H1 (cell line): ENCODE results near the gene GPRIN3. TPM values are rescaled to one million over a fixed set of nuclear protein-coding genes. Genes with fewer than 3 reads are reported as not detected.

ENCODE experiments used
- CTCF ChIA-PET: fragments of 300-600 bp; sonication (Branson Sonifier 250); formaldehyde crosslinking; loops from one replicate; lab custom pipeline; 2021; ENCODE audit not compliant: partially characterized antibody; lab: Charles Lee
- POLR2A ChIA-PET: fragments of 300-600 bp; sonication (Branson Sonifier 250); formaldehyde crosslinking; loops from one replicate; lab custom pipeline; 2021; ENCODE audit warnings: inconsistent platforms; ENCODE audit not compliant: partially characterized antibody; lab: Charles Lee
- DNase-seq, 2 experiments: peaks; one replicate each; pipeline versions ENCODE4 v3.0.0 to v3.0.0-alpha.2; 2010 to 2022; ENCODE audit warnings: low spot score in 2 of 2, low read depth in 1 of 2, mixed read lengths in 1 of 2
- FAIRE-seq: peaks from 2 replicates; lab custom pipeline; 2011; peaks lifted over from hg19 to GRCh38; lab: Jason Lieb, UNC
- H2AFZ ChIP-seq: 2 replicates; pipeline ENCODE4 v1.8.1; 2012; ENCODE audit warnings: low read length, inconsistent platforms
- H2AK5ac ChIP-seq: 2 replicates; pipeline ENCODE4 v1.6.1; 2013; ENCODE audit warnings: low read depth, low read length
- H2BK120ac ChIP-seq: replicated peaks from 2 replicates; pipeline ENCODE3; 2013; ENCODE audit warnings: low read depth, low read length, inconsistent platforms
- H2BK12ac ChIP-seq: 2 replicates; pipeline ENCODE4 v1.6.1; 2013; ENCODE audit warnings: low read depth, low read length
- H2BK15ac ChIP-seq: 2 replicates; pipeline ENCODE4 v1.6.1; 2013; ENCODE audit warnings: low read length
- H2BK20ac ChIP-seq: 2 replicates; pipeline ENCODE4 v1.6.1; 2013; ENCODE audit warnings: low read length
- H2BK5ac ChIP-seq: 2 replicates; pipeline ENCODE4 v1.6.1; 2013; ENCODE audit warnings: low read depth, low read length
- H3K14ac ChIP-seq: 2 replicates; pipeline ENCODE4 v1.6.1; 2013; ENCODE audit warnings: inconsistent platforms; ENCODE audit not compliant: insufficient read length
- H3K18ac ChIP-seq: 2 replicates; pipeline ENCODE4 v1.6.1; 2013; ENCODE audit warnings: low read length; ENCODE audit errors: extremely low read depth
- H3K23ac ChIP-seq: 2 replicates; pipeline ENCODE4 v1.6.1; 2013; ENCODE audit warnings: inconsistent platforms; ENCODE audit not compliant: insufficient read length
- H3K23me2 ChIP-seq: 2 replicates; pipeline ENCODE4 v1.6.1; 2013; ENCODE audit warnings: low read depth, low read length
- H3K27ac ChIP-seq: 2 replicates; pipeline ENCODE4 v1.6.1; 2011; ENCODE audit warnings: low read depth, low read length, inconsistent platforms
- H3K27me3 ChIP-seq, 4 experiments: replicated peaks in 1 of 4; 1 replicate in 1 of 4; 2 replicates in 3 of 4; pipeline versions ENCODE4 v1.6.1 to v1.8.1; 2011 to 2013; ENCODE audit warnings: low read length in 3 of 4, mild to moderate bottlenecking in 3 of 4, inconsistent platforms in 2 of 4, mixed read lengths in 2 of 4, moderate library complexity in 1 of 4; ENCODE audit not compliant: control insufficient read depth in 3 of 4, insufficient read depth in 3 of 4; ENCODE audit errors: extremely low read depth in 1 of 4
- H3K36me3 ChIP-seq, 4 experiments: 2 replicates each; pipeline versions ENCODE4 v1.6.1 to v1.8.1; 2011 to 2013; ENCODE audit warnings: mild to moderate bottlenecking in 4 of 4, low read length in 3 of 4, moderate library complexity in 2 of 4, control low read depth in 1 of 4, inconsistent platforms in 1 of 4; ENCODE audit not compliant: insufficient read depth in 4 of 4, control insufficient read depth in 2 of 4
- H3K4ac ChIP-seq: replicated peaks from 2 replicates; pipeline ENCODE3; 2013; ENCODE audit warnings: low read length, low read depth, mixed read lengths, inconsistent platforms; ENCODE audit not compliant: insufficient read length
- H3K4me1 ChIP-seq, 4 experiments: replicated peaks in 1 of 4; 1 replicate in 1 of 4; 2 replicates in 3 of 4; pipeline versions ENCODE4 v1.6.1 to v1.8.1; 2011 to 2013; ENCODE audit warnings: low read length in 3 of 4, inconsistent platforms in 2 of 4, mixed read lengths in 1 of 4; ENCODE audit not compliant: insufficient read depth in 4 of 4, control insufficient read depth in 3 of 4
- H3K4me2 ChIP-seq, 2 experiments: 2 replicates each; pipeline versions ENCODE4 v1.6.1 to v1.8.1; 2011 to 2013; ENCODE audit warnings: low read depth in 2 of 2, low read length in 2 of 2, control low read depth in 1 of 2, inconsistent platforms in 1 of 2, mild to moderate bottlenecking in 1 of 2; ENCODE audit not compliant: insufficient read depth in 1 of 2
- H3K4me3 ChIP-seq, 4 experiments: fragments of 200-600, 300-600 bp in 1 of 4; sonication (generic), shearing (Covaris generic), sonication (Bioruptor Twin) in 1 of 4; 2 replicates each; pipeline versions ENCODE4 v1.5.1 to v1.8.1; 2011 to 2016; ENCODE audit warnings: low read length in 4 of 4, low read depth in 3 of 4, control low read depth in 2 of 4, inconsistent platforms in 2 of 4, mild to moderate bottlenecking in 2 of 4, mixed read lengths in 1 of 4, moderate library complexity in 1 of 4; ENCODE audit not compliant: insufficient read depth in 2 of 4; ENCODE audit errors: extremely low read depth in 1 of 4
- H3K56ac ChIP-seq: replicated peaks from 2 replicates; pipeline ENCODE3; 2013; ENCODE audit warnings: low read depth, mild to moderate bottlenecking, mixed read lengths, low read length, inconsistent platforms; ENCODE audit not compliant: insufficient read length
- H3K79me1 ChIP-seq: 2 replicates; pipeline ENCODE4 v1.6.1; 2013; ENCODE audit warnings: low read depth, low read length, control low read depth
- H3K79me2 ChIP-seq, 2 experiments: 2 replicates each; pipeline versions ENCODE4 v1.6.1 to v1.8.1; 2012 to 2013; ENCODE audit warnings: low read length in 2 of 2, mild to moderate bottlenecking in 2 of 2, inconsistent platforms in 1 of 2; ENCODE audit not compliant: insufficient read depth in 2 of 2, control insufficient read depth in 1 of 2
- H3K9ac ChIP-seq, 4 experiments: replicated peaks in 1 of 4; 1 replicate in 1 of 4; 2 replicates in 3 of 4; pipeline versions ENCODE4 v1.6.1 to v1.8.1; 2011 to 2013; ENCODE audit warnings: low read depth in 3 of 4, low read length in 3 of 4, control low read depth in 2 of 4, mild to moderate bottlenecking in 2 of 4, moderate library complexity in 2 of 4, inconsistent platforms in 1 of 4; ENCODE audit errors: extremely low read depth in 1 of 4
- H3K9me3 ChIP-seq, 2 experiments: 2 replicates each; pipeline versions ENCODE4 v1.6.1 to v1.8.1; 2012 to 2013; ENCODE audit warnings: mild to moderate bottlenecking in 2 of 2, moderate library complexity in 2 of 2, control low read depth in 1 of 2, inconsistent platforms in 1 of 2, low read depth in 1 of 2, low read length in 1 of 2, mixed read lengths in 1 of 2; ENCODE audit not compliant: insufficient read depth in 2 of 2
- H4K20me1 ChIP-seq, 2 experiments: replicated peaks in 1 of 2; 2 replicates each; pipeline versions ENCODE3 to v1.8.1; 2011 to 2013; ENCODE audit warnings: inconsistent platforms in 2 of 2, low read length in 2 of 2, mild to moderate bottlenecking in 1 of 2; ENCODE audit not compliant: insufficient read depth in 2 of 2, control insufficient read depth in 1 of 2
- H4K5ac ChIP-seq: 2 replicates; pipeline ENCODE4 v1.6.1; 2013; ENCODE audit warnings: low read length, low read depth, mixed read lengths, inconsistent platforms; ENCODE audit not compliant: insufficient read length
- H4K8ac ChIP-seq: 2 replicates; pipeline ENCODE4 v1.8.0; 2013; ENCODE audit warnings: mild to moderate bottlenecking, moderate library complexity, low read length, inconsistent platforms; ENCODE audit not compliant: insufficient read depth; ENCODE audit errors: extremely low read depth
- H4K91ac ChIP-seq: replicated peaks from 2 replicates; pipeline ENCODE3; 2013; ENCODE audit warnings: low read length, mixed read lengths, inconsistent platforms; ENCODE audit not compliant: insufficient read length
- KDM1A ChIP-seq: fragments of 200-600, 300-600 bp; sonication (generic); IDR thresholded peaks from 2 replicates; pipeline ENCODE4 v1.7.1; 2016; ENCODE audit warnings: mild to moderate bottlenecking, low read length, borderline replicate concordance
- KDM4A ChIP-seq: IDR thresholded peaks from one replicate; pipeline ENCODE4 v1.7.1; 2012; ENCODE audit warnings: low read depth, mild to moderate bottlenecking, moderate library complexity, low read length, inconsistent platforms; ENCODE audit not compliant: severe bottlenecking
- WGBS, 2 experiments: shearing (Covaris generic) in 1 of 2; methylation state at CpG; one replicate each; pipeline versions ENCODE4 v1.1.6 to v1.1.7; 2013 to 2015; ENCODE audit warnings: low lambda C conversion rate in 2 of 2, mixed read lengths in 2 of 2, inconsistent platforms in 1 of 2, low coverage in 1 of 2, missing lambda C conversion rate in 1 of 2; ENCODE audit not compliant: insufficient replicate concordance in 2 of 2, insufficient coverage in 1 of 2, insufficient read length in 1 of 2; ENCODE audit errors: extremely low coverage in 1 of 2, missing lambda C conversion rate in 1 of 2; 5-methylcytosine and 5-hydroxymethylcytosine counted together
- polyA plus RNA-seq, 7 experiments: library from polyadenylated mRNA; depleted of rRNA in 3 of 7; stranded (reverse) in 5 of 7; unstranded in 2 of 7; fragments of >200 nt in 5 of 7; fragments of 200-250 nt in 2 of 7; gene quantifications; 1 replicate in 5 of 7; 2 replicates in 1 of 7; 4 replicates in 1 of 7; pipeline versions ENCODE4 v1.2.1 to v1.2.3, GENCODE V29; 2011 to 2013; ENCODE audit warnings: missing spikeins in 2 of 7, mixed read lengths in 2 of 7
- total RNA-seq: library from RNA; stranded (reverse); fragmentation: NEBNext Ultra II Directional; extraction: Animal tissue kit (Norgen Biotek cat#: 25700); gene quantifications from 2 replicates; pipeline ENCODE4 v1.2.1, GENCODE V29; 2021

Gene GPRIN3
- total and polyA plus RNA-seq, 2 of the 8 experiments (the other 6 are each of a cell fraction or from before 2014, with no cell fraction given): 0.17 to 1.4 TPM

- DNase-seq (no peak), FAIRE-seq (no peak)
- Histone ChIP-seq H2BK12ac (no peak overlapping the region), H3K18ac (no peak overlapping the region), H3K27ac (no peak overlapping the region), H3K9ac (no peak overlapping the region), H3K23me2 (peaks cover 5% of the 10 kb centered on the region), H3K27me3 (peaks cover 0 to 10% (median 5%) of the 10 kb centered on the region in 4 experiments; a peak in 5 of 7 replicates), H2AK5ac (no peak overlapping the region), H4K8ac (no peak overlapping the region), H4K91ac (no peak overlapping the region), H4K20me1 (no peaks in the 10 kb centered on the region), H3K56ac (no peak overlapping the region), H2BK5ac (no peak overlapping the region), H3K79me2 (no peaks in the 10 kb centered on the region), H3K4me3 (no peak overlapping the region), H3K14ac (no peak overlapping the region), H2AFZ (no peak overlapping the region), H3K9me3 (no peaks in the 10 kb centered on the region), H3K4ac (no peak overlapping the region), H3K4me1 (peaks cover 2 to 10% (median 6%) of the 10 kb centered on the region in 4 experiments; a peak in 4 of 7 replicates), H2BK120ac (no peak overlapping the region), H3K79me1 (no peaks in the 10 kb centered on the region), H3K23ac (no peak overlapping the region), H4K5ac (no peak overlapping the region), H3K4me2 (no peak overlapping the region), H3K36me3 (no peaks in the 10 kb centered on the region), H2BK15ac (no peak overlapping the region), H2BK20ac (no peak overlapping the region)
- CTCF ChIA-PET: interaction anchor here (1.3 kb wide), 1 partner anchor 17 kb away, joined by 3 read pairs; no protein-coding TSS in a partner anchor
- TF ChIP-seq KDM1A: no peak
- no peak for TF ChIP-seq KDM4A
- 100% methylated on average over 1 of the region's 1 CpG; no CpG with 5 or more reads in 1 of the 2 experiments for WGBS, 2 experiments
- POLR2A ChIA-PET: no interaction called here
Measured at GRCh38 chr4:89311433-89311832, 3.8 kb upstream of the GPRIN3 start.
